ENCODE results near the gene MYO16. TPM values are rescaled to one million over a fixed set of nuclear protein-coding genes. Genes with fewer than 3 reads are reported as not detected.

Gene MYO16
- total RNA-seq, 1 experiment from 2014 or later: not detected

- Histone ChIP-seq H3K79me1 (ENCODE audit: insufficient read depth, low read depth, low read length, poor library complexity, severe bottlenecking) (no peaks in the 10 kb centered on the region), H2BK5ac (ENCODE audit: insufficient read length, low read length) (no peak overlapping the region), H3K14ac (ENCODE audit: insufficient read depth, low read length) (no peak overlapping the region), H4K5ac (ENCODE audit: insufficient read length, low read depth, low read length) (no peak overlapping the region), H3K27me3 (ENCODE audit: insufficient read depth, low read length) (no peaks in the 10 kb centered on the region), H2BK120ac (ENCODE audit: low read depth, low read length, poor library complexity, severe bottlenecking) (no peak overlapping the region), H4K8ac (replicated peaks; ENCODE audit: insufficient read length, low read depth, low read length) (no peak overlapping the region), H3K56ac (ENCODE audit: insufficient read length, low read depth, low read length) (no peak overlapping the region), H3T11ph (ENCODE audit: low read length) (no peak overlapping the region), H4K20me1 (ENCODE audit: control insufficient read depth, insufficient read depth, insufficient read length) (no peaks in the 10 kb centered on the region), H3K18ac (ENCODE audit: insufficient read length, low read depth, low read length) (no peak overlapping the region), H3K23me2 (ENCODE audit: insufficient read length, low read depth, low read length, poor library complexity, severe bottlenecking) (no peaks in the 10 kb centered on the region), H4K91ac (ENCODE audit: insufficient read length, low read depth, low read length) (no peak overlapping the region), H2BK15ac (ENCODE audit: low read depth, low read length) (no peak overlapping the region), H2BK20ac (ENCODE audit: low read depth, low read length, poor library complexity, severe bottlenecking) (no peak overlapping the region), H2AK5ac (ENCODE audit: insufficient read length, low read length) (no peak overlapping the region), H3K4me2 (ENCODE audit: insufficient read depth, insufficient read length, low read length) (no peak overlapping the region), H3K23ac (ENCODE audit: insufficient read length, low read depth, low read length) (no peak overlapping the region), H3K9me3 (ENCODE audit: control insufficient read depth, low read depth, low read length) (peaks cover 9% of the 10 kb centered on the region), H3K27ac (ENCODE audit: insufficient read length, low read depth, low read length) (no peak overlapping the region), H3K4ac (ENCODE audit: low read depth, low read length) (no peak overlapping the region), H3K79me2 (ENCODE audit: insufficient read depth, low read length) (no peaks in the 10 kb centered on the region), H3K9ac (ENCODE audit: extremely low read depth, insufficient read length, low read length) (no peak overlapping the region), H2BK12ac (ENCODE audit: insufficient read length, low read depth, low read length) (no peak overlapping the region), H3K4me1 (ENCODE audit: insufficient read depth, low read length) (no peaks in the 10 kb centered on the region), H2AFZ (ENCODE audit: low read length) (no peak overlapping the region)
- no peaks in the 10 kb centered on the region for H3K27me3 Mint-ChIP-seq (ENCODE audit: low read depth)
- H3K36me3 Mint-ChIP-seq (ENCODE audit: insufficient read depth in 1 of 3, low read depth in 3 of 3): peaks cover 15 to 26% (median 24%) of the 10 kb centered on the region in 3 experiments
- WGBS (ENCODE audit: extremely low coverage, insufficient read length, low lambda C conversion rate): no CpG with 5 or more reads among the region's 1 CpG
- no peak for TF ChIP-seq CTCF (conservative IDR thresholded peaks at IDR 0.05)
- H3K9me3 Mint-ChIP-seq: peaks cover 22 to 29% of the 10 kb centered on the region in 2 experiments
- no peak for DNase-seq
- H3K4me1 Mint-ChIP-seq: no peaks in the 10 kb centered on the region
- no peak overlapping the region for H3K4me3 Mint-ChIP-seq
- H3K27ac Mint-ChIP-seq: no peak overlapping the region
Observed at GRCh38 chr13:108903613-108904012, 274.2 kb downstream of the MYO16 start.
